Tibial nerve (tissue), 3 donors: ENCODE results near the gene VGF.

Source experiments
- CTCF ChIP-seq, 5 experiments: fragments of 200-600 bp in 3 of 5; fragments of 450-650 bp in 2 of 5; sonication (generic) in 3 of 5; IDR thresholded peaks; one replicate each; pipeline ENCODE4 v1.5.1; 2016 to 2019; ENCODE audit warnings: antibody characterized with exemption in 5 of 5, mild to moderate bottlenecking in 3 of 5, moderate library complexity in 2 of 5
- POLR2A ChIP-seq, 2 donors: fragments of 450-650 bp; IDR thresholded peaks; one replicate each; pipeline ENCODE4 v1.6.1; 2017; ENCODE audit warnings: antibody characterized with exemption in 2 of 2, mild to moderate bottlenecking in 2 of 2, moderate library complexity in 2 of 2

DNA sequence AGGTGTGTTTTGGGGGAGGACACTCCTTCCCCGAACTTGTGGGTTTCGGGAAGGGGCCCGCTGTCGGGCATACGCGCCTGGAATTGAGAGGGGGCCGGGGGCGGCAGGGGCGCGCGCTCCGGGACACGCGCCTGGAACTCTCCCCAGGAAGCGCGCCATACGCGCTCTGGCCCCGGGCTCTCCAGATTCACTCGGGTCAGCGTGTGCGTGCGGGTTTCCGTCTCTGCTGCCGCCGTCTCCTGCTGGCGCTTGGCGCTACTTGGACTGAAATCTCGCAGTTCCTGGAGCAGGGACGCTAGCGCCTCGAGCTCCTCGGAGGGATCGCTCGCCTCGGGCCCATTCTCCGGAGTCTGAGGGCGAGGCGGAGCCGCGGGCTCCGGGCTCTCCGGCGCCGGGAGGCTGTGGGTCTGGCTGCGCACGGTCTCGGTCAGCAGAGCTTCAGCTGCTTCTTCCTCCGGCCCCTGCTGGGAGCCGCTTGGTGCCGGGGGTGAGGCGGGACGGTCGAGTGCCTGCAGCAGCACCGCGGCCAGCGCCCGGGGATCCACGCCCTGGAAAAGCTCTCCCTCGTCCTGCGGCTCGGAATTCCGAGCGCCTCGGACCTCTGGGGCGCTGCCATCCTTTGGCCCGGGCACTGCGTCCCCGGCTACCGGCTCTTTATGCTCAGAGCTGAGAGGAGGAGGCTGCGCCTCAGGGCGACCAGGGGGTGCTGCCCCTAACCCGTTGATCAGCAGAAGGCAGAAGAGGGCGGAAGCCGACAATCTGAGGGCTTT is 1.1 kb downstream of the VGF start:
- TF ChIP-seq CTCF (IDR thresholded peaks at IDR 0.05) = no peak
- TF ChIP-seq POLR2A (IDR thresholded peaks at IDR 0.05) = no peak
